Measurements from ENCODE around the gene NTHL1.

- no peak for TF ChIP-seq CTCF (IDR thresholded peaks at IDR 0.05)
- TF ChIP-seq, protein P1, sequence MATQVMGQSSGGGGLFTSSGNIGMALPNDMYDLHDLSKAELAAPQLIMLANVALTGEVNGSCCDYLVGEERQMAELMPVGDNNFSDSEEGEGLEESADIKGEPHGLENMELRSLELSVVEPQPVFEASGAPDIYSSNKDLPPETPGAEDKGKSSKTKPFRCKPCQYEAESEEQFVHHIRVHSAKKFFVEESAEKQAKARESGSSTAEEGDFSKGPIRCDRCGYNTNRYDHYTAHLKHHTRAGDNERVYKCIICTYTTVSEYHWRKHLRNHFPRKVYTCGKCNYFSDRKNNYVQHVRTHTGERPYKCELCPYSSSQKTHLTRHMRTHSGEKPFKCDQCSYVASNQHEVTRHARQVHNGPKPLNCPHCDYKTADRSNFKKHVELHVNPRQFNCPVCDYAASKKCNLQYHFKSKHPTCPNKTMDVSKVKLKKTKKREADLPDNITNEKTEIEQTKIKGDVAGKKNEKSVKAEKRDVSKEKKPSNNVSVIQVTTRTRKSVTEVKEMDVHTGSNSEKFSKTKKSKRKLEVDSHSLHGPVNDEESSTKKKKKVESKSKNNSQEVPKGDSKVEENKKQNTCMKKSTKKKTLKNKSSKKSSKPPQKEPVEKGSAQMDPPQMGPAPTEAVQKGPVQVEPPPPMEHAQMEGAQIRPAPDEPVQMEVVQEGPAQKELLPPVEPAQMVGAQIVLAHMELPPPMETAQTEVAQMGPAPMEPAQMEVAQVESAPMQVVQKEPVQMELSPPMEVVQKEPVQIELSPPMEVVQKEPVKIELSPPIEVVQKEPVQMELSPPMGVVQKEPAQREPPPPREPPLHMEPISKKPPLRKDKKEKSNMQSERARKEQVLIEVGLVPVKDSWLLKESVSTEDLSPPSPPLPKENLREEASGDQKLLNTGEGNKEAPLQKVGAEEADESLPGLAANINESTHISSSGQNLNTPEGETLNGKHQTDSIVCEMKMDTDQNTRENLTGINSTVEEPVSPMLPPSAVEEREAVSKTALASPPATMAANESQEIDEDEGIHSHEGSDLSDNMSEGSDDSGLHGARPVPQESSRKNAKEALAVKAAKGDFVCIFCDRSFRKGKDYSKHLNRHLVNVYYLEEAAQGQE (IDR thresholded peaks at IDR 0.05; ENCODE audit: insufficient read depth in 1 of 2, low read depth in 2 of 2, low read length in 1 of 2): no peak
These were observed 34.1 kb downstream of the NTHL1 start for GRCh38 chr16:2013527-2013926.
